Gastrocnemius medialis (tissue), 4 donors: Measurements from ENCODE around the gene BEND6.

Experiments used
- CTCF ChIP-seq, 5 experiments: fragments of 450-650 bp in 3 of 5; fragments of 200-600 bp in 2 of 5; sonication (generic) in 2 of 5; IDR thresholded peaks in 4 of 5; conservative IDR thresholded peaks in 1 of 5; 1 replicate in 4 of 5; 2 replicates in 1 of 5; pipeline ENCODE4 v1.5.1; 2016 to 2019; ENCODE audit warnings: antibody characterized with exemption in 5 of 5, mild to moderate bottlenecking in 3 of 5, moderate library complexity in 3 of 5
- POLR2A ChIP-seq, 2 donors: fragments of 450-650 bp; IDR thresholded peaks; one replicate each; pipeline ENCODE4 v1.6.1; 2017; ENCODE audit warnings: antibody characterized with exemption in 2 of 2, mild to moderate bottlenecking in 2 of 2, moderate library complexity in 2 of 2

- TF ChIP-seq CTCF (IDR thresholded peaks at IDR 0.05 in 4 of 5, conservative IDR thresholded peaks at IDR 0.05 in 1 of 5) (no peak), POLR2A (IDR thresholded peaks at IDR 0.05) (no peak)
These were observed 3.7 kb upstream of the BEND6 start for GRCh38 chr6:56951049-56951831.
